ENCODE results near the gene CRP. TPM values are rescaled to one million over a fixed set of nuclear protein-coding genes. Genes with fewer than 3 reads are reported as not detected.
"Not testable (repeated sequence)": the region's sequence is repeated elsewhere in the genome, so short reads cannot be mapped to it uniquely, and the experiment has no call there.

CRP gene
- not detected for polyA plus RNA-seq (ENCODE audit: insufficient read length)
- long read RNA-seq, donor 1, result 0 reads
- long read RNA-seq, donor 2, result 0 reads
- long read RNA-seq, donor 3, result 0 reads
- long read RNA-seq, donor 4, result 0 reads
- long read RNA-seq, donor 5, result 0 reads
- long read RNA-seq, donor 6, result 0 reads
- long read RNA-seq, donor 7, result 0 reads
- long read RNA-seq, donor 8, result 0 reads

DNA sequence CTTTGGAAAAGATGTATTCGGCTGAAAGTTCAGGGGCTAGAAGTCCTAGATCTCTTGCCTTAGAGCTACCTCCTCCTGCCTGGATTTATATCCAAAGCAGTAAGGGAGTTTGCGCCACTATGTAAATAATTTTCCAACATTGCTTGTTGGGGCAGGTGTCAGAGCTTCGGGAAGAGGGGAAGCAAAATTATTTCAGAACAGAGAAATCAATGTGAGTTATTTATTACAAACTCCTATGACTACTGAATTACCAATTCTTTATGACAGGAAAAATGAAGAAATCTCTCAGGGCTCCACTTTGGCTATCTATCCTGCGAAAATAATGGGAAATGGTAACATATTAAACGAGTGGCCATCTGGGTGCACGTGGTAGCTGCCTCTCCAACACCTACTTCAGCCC lies at the start of gene CRP:
TSS of gene CRP (minus strand) at position 61 of the 400 bp plus-strand sequence. CDS start 104 bp downstream, outside the sequence.
- no peak for DNase-seq

DNA sequence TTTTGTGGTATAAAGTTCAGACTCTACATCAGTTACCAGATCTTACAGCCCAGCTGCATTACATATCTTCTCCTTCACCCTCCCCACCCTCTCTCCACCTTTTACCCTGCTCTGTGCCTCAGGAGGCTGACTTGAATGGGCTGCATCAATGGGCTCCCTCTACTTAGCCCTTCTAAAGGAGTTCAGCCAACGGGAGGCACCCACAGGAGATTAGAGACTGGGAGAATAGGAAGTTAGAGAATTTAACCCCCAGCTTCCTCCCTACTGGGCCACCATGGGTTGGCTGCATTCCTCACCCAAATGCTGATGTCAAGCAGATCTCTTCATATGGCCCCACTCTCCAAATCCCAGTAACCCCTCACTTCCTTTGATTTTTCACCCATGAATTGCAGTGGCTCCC lies 49.3 kb upstream of the CRP start:
- no peak for DNase-seq

- DNase-seq, result no peak
Observed at GRCh38 chr1:159756397-159756796, 42.0 kb upstream of the CRP start.

DNA sequence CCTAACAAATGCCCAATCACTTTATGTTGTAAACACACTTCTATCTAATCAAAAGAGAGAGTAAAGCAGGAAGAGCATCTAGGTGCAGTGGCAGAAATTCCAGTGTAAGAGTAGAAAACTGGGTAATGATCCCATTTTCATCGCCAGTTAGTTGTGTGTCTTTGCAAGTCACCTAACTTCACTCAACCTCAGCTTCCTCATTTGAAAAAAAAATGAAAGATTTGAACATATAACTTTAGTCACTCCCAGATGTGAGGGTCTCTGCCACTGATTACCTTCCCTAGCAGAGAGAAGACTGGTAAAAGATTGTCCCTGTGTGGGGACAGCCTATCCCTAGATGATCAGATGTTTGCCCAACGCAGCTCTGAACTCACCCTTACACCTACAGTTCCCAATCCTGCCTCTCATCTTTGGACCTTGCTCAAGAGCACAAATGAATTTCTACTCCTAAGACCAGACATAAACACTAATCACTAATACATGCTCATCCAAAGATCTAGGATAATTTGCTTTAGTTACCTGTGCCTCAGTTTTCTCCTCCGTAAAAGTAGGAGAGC lies 41.1 kb upstream of the CRP start:
- no peak for DNase-seq

- DNase-seq, result no peak
Observed at GRCh38 chr1:159753386-159753785, 39.0 kb upstream of the CRP start.

DNA sequence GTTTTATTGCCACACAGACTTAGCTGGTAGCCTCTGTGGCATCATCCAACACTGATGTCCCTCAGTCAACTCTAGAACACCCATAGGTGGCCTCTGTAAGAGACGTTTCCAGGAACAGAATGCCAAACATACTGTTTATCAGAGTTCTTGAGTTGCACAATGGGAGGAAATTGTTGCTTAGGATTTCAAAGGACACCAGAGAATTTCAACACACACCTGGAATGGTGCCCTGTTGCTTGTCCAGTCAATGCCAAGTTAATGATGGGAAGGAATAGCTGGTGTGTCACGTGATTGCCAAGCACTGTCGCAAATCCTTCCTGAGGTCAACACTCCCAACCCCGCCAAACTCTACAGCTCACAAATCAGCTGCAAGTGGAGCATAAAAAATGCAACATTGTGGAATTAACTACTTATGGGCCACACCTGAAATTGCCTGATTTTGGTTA lies 37.8 kb upstream of the CRP start:
- DNase-seq, result no peak

GRCh38 chr1:159751031-159751430 lies 36.6 kb upstream of the CRP start:
- DNase-seq, result no peak

GRCh38 chr1:159750621-159751020 lies 36.2 kb upstream of the CRP start:
- DNase-seq, result no peak

DNA sequence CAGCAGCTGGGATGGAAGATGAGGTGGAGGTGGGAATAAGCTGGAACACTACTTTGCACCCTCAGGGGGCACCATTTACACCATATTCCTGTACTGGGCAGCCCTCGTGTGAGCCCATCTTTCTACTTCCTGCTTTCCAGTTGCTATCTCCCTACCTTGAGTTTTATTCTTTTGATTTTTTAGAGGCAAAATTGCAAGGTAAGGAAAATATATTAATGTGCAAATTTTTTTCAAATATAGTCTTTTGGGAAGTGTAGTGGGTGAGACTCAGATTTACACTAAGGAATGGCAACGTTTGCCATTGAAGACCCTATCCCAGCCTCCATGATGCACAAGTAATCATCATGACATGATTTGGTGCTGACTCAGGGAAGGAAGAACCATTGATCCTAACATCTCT lies 35.2 kb upstream of the CRP start:
- DNase-seq, result no peak

GRCh38 chr1:159748370-159748769 lies 34.0 kb upstream of the CRP start:
- no peak for DNase-seq

DNA sequence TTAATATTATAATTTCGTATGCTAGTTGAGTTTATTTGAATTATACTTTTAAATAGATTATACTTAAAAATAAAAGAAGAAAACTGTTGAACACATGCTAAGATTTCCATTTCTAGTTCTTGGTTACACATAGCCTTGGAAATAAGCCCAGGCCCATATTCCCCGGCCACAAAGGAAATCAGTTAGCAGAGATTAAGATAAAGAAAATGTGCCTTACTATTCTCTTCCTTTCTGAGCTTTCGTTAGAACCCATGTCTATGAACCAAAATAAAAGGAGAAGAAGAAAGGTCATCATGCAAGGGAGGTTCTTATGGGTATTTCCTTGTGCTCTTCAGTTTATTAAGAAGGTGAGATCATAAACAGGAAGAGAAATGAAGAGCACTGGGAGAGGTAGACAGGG lies 32.3 kb upstream of the CRP start:
- DNase-seq, result no peak

- DNase-seq, result no peak
Observed at GRCh38 chr1:159743651-159744410, 29.4 kb upstream of the CRP start.

- DNase-seq, result no peak
Observed at GRCh38 chr1:159737238-159737916, 23.0 kb upstream of the CRP start.

DNA sequence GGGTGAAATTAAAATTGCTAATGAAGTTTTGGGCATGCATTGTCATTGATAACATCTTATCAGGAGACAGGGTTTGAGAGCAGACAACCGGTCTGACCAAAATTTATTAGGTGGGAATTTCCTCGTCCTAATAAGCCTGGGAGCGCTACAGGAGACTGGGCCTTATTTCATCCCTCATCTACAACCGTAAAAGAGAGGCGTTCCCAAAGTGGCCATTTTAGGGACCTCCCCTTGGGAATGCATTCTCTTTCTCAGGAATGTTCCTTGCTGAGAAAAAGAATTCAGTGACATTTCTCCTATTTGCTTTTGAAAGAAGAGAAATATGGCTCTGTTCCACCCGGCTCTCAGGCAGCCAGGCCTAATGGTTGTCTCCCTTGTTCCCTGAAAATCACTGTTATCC lies 8.8 kb upstream of the CRP start:
- not testable (repeated sequence) for DNase-seq

GRCh38 chr1:159719990-159720389 lies 5.6 kb upstream of the CRP start:
- no peak for DNase-seq

DNA sequence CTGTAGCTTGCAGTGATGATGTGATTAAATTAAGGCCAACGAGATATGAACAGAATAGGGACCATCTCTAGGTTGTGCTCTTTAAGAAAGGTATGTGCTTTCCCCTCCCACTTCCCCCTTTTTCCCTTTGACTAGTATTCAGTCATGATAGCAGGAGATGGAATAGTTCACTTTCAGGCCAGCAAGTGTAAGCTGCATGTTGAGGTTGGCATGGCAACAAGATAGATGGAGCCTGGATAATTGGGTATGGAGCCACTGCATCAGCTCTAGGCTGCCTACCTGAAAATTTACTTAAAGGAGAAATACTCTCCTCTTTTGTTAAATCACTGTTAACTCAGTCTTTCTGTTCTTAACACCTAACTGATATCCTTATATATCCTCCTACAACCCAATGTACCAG lies 1.5 kb upstream of the CRP start:
- DNase-seq, result no peak

- DNase-seq, result no peak
Observed at GRCh38 chr1:159712080-159712479, 2.3 kb downstream of the CRP start.

DNA sequence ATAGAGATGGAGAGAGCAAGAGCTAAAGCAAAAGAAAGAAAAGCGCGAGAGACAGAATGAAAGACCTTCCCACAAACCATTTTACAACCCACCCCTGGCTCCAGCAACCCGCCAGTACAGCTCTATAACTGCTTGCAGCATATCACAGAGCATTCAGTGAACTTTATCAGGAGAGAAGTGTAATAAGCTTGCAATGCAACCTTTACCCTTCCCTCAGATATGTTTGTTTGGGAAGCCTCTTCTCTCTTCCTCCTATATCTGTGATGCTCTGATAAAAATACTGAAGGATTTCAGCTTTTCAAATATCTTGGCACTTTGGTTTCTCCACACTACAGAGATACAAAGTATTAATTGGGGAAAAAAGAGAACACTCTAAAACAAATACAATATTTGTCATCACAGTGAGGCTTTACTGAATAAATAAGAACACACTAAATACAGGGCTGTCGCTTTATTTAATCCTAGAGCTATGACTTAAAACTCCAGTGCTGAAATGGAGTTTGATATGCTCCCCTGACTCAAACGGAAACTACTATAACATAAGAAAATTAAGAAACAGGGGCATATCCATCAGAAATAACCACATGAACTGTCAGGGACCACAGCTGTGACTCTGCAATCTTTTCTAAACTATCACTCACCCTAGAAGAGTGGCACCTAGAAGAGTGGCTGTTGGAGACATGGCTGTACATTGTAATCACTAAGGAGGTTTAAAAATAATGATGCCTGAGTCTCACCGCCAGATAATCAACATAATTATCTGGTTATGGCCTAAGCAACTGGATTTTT lies 6.7 kb downstream of the CRP start:
- no peak for DNase-seq

DNA sequence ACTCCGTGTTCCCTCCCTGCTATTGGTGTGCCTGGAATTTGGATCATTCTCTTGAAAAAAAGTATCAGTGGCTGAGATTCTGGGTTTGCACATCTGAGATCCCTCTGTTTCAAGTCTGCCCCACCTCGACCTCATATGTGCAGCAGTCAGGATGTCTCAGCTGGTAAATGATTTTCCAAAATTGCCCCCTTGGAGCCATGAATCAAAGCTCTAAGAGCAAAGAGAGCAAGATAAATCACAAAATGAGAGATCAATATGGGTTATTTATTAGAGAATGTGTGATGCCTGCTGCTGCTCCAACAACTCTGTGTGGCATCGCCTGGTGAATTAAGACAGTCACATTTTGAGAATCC lies 8.5 kb downstream of the CRP start:
- DNase-seq, result no peak

- no peak for DNase-seq
Observed at GRCh38 chr1:159705251-159705903, 9.0 kb downstream of the CRP start.

DNA sequence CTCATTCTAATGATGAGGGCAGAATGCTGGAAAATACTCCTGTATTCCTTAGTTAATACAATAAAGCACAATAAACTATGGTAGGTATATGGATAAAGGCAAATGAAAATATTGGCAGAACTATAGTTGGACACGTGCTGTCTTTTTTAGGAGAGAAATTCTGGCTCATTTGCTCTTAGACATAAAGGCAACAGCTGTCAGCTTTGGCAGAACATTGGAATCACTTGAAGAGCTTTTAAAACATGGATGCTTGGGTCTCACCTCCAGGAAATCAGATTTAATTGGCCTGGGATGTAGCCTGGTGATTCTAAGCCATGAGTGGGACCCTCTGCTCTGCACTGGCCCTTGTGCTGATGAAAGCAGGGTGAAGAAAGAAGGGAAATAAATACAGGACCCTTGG lies 9.9 kb downstream of the CRP start:
- DNase-seq, result no peak

DNA sequence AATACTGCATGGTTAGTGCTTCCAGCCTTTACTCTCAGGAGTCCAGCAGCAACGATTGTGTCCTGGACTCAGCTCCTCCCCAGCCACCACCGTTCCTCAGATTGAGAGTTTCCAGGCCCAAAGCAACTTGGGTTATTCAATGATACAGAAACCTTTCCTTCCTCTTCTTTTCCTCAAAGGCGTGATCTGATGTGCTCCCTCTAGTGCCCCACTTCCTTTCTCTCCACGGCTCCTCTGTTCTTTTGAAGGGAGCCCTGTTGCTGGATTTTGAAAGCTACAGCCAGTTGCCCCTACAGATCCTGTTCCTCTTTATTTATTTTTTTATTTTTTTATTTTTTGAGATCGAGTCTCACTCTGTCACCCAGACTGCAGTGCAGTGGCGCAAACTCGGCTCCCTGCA lies 14.1 kb downstream of the CRP start:
- DNase-seq, result no peak
